ENCODE data around the gene OR13H1.
"Not testable (repeated sequence)": the region's sequence is repeated elsewhere in the genome, so short reads cannot be mapped to it uniquely, and the experiment has no call there.

The OR13H1 gene

GRCh38 chrX:131543774-131544173 lies at the start of gene OR13H1:
Gene OR13H1, plus strand, starts transcription at chrX:131544074. Its CDS starts 0 bp downstream, at chrX:131544074.
- FAIRE-seq: no peak
- no peak for DNase-seq (ENCODE audit: low spot score)

GRCh38 chrX:131501556-131501955 lies 42.3 kb upstream of the OR13H1 start:
- not testable (repeated sequence) for DNase-seq (ENCODE audit: low spot score); FAIRE-seq

GRCh38 chrX:131513159-131513914 lies 30.5 kb upstream of the OR13H1 start:
- FAIRE-seq: no peak
- DNase-seq (ENCODE audit: low spot score): no peak

DNA sequence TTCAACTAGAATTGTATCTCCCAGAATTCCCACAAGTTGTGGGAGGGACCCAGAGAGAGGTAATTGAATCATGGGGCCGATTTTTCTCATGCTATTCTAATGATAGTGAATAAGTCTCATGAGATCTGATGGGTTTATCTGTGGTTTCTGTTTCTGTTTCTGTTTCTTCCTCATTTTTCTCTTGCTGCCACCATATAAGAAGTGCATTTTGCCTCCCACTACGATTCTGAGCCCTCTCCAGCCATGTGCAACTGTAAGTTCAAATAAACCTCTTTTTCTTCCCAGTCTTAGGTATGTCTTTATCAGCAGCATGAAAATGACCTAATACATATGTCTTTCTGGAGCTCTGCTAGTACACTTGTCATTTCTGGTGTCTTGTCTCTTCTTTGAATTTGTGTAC lies 22.1 kb upstream of the OR13H1 start:
- FAIRE-seq (no peak), DNase-seq (ENCODE audit: low spot score) (no peak)

DNA sequence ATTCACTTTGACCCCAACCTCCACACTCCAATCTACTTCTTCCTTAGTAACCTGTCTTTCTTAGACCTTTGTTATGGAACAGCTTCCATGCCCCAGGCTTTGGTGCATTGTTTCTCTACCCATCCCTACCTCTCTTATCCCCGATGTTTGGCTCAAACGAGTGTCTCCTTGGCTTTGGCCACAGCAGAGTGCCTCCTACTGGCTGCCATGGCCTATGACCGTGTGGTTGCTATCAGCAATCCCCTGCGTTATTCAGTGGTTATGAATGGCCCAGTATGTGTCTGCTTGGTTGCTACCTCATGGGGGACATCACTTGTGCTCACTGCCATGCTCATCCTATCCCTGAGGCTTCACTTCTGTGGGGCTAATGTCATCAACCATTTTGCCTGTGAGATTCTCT lies 344 bp downstream of the OR13H1 start:
- no peak for FAIRE-seq
- no peak for DNase-seq (ENCODE audit: low spot score)

GRCh38 chrX:131549011-131549410 lies 5.1 kb downstream of the OR13H1 start:
- no peak for FAIRE-seq
- no peak for DNase-seq (ENCODE audit: low spot score)

DNA sequence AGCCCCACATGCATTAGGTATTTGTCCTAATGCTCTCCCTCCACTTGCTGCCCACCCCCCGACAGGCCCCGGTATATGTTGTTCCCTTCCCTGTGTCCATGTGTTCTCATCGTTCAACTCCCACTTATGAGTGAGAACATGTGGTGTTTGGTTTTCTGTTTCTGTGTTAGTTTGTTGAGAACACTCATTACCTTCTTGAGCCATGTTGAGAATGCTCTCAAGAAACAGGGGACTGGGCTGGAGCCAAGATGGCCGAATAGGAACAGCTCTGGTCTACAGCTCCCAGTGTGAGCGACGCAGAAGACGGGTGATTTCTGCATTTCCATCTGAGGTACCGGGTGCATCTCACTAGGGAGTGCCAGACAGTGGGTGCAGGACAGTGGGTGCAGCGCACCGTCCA lies 8.6 kb downstream of the OR13H1 start:
- FAIRE-seq; DNase-seq (ENCODE audit: low spot score): not testable (repeated sequence)

- FAIRE-seq (no peak), DNase-seq (ENCODE audit: low spot score) (no peak)
Measured at GRCh38 chrX:131558562-131558961, 14.7 kb downstream of the OR13H1 start.

DNA sequence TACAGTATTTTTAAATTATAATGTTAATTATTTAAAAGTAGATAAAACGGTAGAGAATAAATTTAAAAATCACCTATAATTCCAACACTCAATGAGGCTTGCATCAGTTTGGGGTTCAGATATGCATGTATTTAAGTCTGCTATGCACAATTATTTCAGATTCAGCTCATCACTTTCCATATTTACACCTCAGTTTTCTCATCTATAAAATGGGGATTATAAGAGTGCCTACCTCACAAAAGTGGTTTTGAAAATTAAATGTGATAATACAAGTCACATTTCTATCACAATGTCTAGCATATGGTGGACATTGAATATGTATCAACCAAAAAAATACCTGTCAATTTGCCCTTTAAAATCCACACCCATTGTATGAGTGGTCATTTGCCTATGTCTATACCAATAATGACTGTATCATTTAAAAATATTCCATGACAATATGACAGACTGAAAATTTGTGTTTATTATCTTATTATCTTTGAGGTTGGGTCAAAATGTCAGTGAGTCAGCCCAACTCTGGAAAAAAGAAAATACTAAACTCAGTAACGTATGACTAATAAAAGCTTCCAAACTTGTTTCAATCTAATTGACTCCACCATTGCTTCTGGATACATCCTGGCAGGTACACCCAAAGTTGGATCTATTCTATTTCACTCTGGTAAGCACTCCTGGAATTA lies 20.8 kb downstream of the OR13H1 start:
- DNase-seq (ENCODE audit: low spot score) (no peak), FAIRE-seq (no peak)

- FAIRE-seq (no peak), DNase-seq (ENCODE audit: low spot score) (no peak)
Measured at GRCh38 chrX:131565909-131566308, 22.0 kb downstream of the OR13H1 start.

DNA sequence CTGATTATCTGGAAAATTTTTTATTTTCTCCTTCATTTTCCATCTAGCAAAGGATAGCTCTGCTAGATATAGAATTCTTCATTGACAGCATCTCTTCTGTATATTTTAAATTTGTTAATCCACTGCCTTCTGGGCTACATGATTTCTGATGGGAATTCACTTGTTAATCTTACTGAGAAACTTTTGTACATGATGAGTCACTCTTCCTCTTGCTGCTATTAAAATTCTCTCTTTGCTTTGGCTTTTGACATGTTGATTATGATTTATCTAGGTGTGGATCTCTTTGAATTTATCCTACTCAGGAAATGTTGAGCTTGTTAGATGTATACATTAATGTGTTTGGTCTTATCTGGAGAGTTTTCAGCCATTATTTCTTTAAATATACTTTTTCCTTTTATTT lies 27.5 kb downstream of the OR13H1 start:
- FAIRE-seq (no peak), DNase-seq (ENCODE audit: low spot score) (no peak)

- DNase-seq (ENCODE audit: low spot score): no peak
- no peak for FAIRE-seq
Measured at GRCh38 chrX:131572372-131573014, 28.6 kb downstream of the OR13H1 start.

DNA sequence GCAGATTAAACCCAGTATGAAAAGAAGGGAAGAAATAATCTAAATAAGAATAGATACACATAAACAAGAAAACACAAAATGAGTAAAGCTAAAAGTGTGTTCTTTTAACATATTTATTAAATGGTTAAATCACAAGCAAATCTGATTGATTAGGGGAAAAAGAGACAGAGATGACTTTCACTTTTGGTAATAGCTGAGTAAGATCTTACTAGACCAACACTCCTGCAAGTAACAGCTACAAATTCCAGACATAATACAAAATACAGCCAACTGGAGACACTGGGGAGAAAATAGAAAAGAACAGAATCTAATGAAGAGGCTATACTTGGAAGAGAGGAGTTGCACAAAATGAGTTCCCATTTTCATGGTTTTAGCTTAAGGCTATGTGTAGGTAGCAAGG lies 33.5 kb downstream of the OR13H1 start:
- DNase-seq (ENCODE audit: low spot score): no peak
- no peak for FAIRE-seq

GRCh38 chrX:131577999-131578734 lies 34.3 kb downstream of the OR13H1 start:
- DNase-seq (ENCODE audit: low spot score): no peak
- no peak for FAIRE-seq

- not testable (repeated sequence) for DNase-seq (ENCODE audit: low spot score); FAIRE-seq
Measured at GRCh38 chrX:131578735-131579367, 35.0 kb downstream of the OR13H1 start.

GRCh38 chrX:131588995-131589394 lies 45.1 kb downstream of the OR13H1 start:
- FAIRE-seq (no peak), DNase-seq (ENCODE audit: low spot score) (no peak)
